ENCODE data around the gene FHIT.
"Not testable (repeated sequence)": the region's sequence is repeated elsewhere in the genome, so short reads cannot be mapped to it uniquely, and the experiment has no call there.

FHIT gene

GRCh38 chr3:59935025-59935424 lies 1316.2 kb downstream of the FHIT start:
- DNase-seq = no peak

- DNase-seq = not testable (repeated sequence)
Observed at GRCh38 chr3:59934560-59934959, 1316.7 kb downstream of the FHIT start.

GRCh38 chr3:59930170-59930569 lies 1321.1 kb downstream of the FHIT start:
- no peak for DNase-seq

- no peak for DNase-seq
Observed at GRCh38 chr3:59927056-59927455, 1324.2 kb downstream of the FHIT start.

GRCh38 chr3:59925946-59926345 lies 1325.3 kb downstream of the FHIT start:
- DNase-seq = no peak

- DNase-seq = no peak
Observed at GRCh38 chr3:59922192-59922591, 1329.1 kb downstream of the FHIT start.

GRCh38 chr3:59920822-59921221 lies 1330.4 kb downstream of the FHIT start:
- no peak for DNase-seq

GRCh38 chr3:59919586-59919985 lies 1331.7 kb downstream of the FHIT start:
- DNase-seq = no peak

GRCh38 chr3:59914251-59914650 lies 1337.0 kb downstream of the FHIT start:
- no peak for DNase-seq

GRCh38 chr3:59913645-59914044 lies 1337.6 kb downstream of the FHIT start:
- DNase-seq = no peak

- DNase-seq = no peak
Observed at GRCh38 chr3:59908701-59909100, 1342.6 kb downstream of the FHIT start.

GRCh38 chr3:59908280-59908679 lies 1343.0 kb downstream of the FHIT start:
- DNase-seq = no peak

GRCh38 chr3:59904296-59904695 lies 1347.0 kb downstream of the FHIT start:
- DNase-seq = no peak

GRCh38 chr3:59899061-59899460 lies 1352.2 kb downstream of the FHIT start:
- no peak for DNase-seq

- no peak for DNase-seq
Observed at GRCh38 chr3:59895972-59896371, 1355.3 kb downstream of the FHIT start.

- DNase-seq = no peak
Observed at GRCh38 chr3:59894425-59895121, 1356.7 kb downstream of the FHIT start.

- DNase-seq = no peak
Observed at GRCh38 chr3:59890639-59891038, 1360.6 kb downstream of the FHIT start.

GRCh38 chr3:59886790-59887189 lies 1364.5 kb downstream of the FHIT start:
- DNase-seq = no peak

GRCh38 chr3:59885899-59886400 lies 1365.3 kb downstream of the FHIT start:
- DNase-seq = no peak

- DNase-seq = no peak
Observed at GRCh38 chr3:59885101-59885500, 1366.2 kb downstream of the FHIT start.

GRCh38 chr3:59884409-59884808 lies 1366.8 kb downstream of the FHIT start:
- DNase-seq = no peak

GRCh38 chr3:59882746-59883145 lies 1368.5 kb downstream of the FHIT start:
- no peak for DNase-seq

GRCh38 chr3:59880717-59881116 lies 1370.5 kb downstream of the FHIT start:
- no peak for DNase-seq

- no peak for DNase-seq
Observed at GRCh38 chr3:59879031-59879581, 1372.1 kb downstream of the FHIT start.

- DNase-seq = no peak
Observed at GRCh38 chr3:59878038-59878427, 1373.2 kb downstream of the FHIT start.

All from NCI-H1048 (cell line).